ENCODE results near the gene PARD3.

PARD3 gene

DNA sequence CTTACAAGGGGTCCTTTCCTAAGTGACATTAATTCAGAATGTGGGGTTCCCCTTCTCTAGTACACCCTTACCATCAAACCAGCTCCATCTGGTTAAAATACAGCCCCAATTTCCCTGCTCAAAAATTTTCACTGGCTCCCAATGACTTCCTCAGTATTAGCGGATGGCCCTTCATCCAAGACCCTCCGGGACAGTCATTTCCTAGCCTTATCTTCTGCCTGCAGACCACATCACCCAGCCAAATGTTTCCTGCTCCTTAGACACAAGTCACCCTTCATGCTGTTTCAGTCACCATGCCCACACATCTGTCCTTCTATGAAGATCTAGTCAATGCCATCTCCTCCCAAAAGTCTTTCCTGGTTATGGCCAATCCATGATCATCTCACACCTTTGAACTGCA, 45.2 kb downstream of the PARD3 start:
- Histone ChIP-seq H3K4me1 (peaks cover 0 to 18% (median 12%) of the 10 kb centered on the region in 4 donors), H3K4me3 (no peak overlapping the region), H3K9me3 (no peaks in the 10 kb centered on the region), H3K36me3 (no peaks in the 10 kb centered on the region), H3K27me3 (no peaks in the 10 kb centered on the region), H3K27ac (no peak overlapping the region)
- DNase-seq = no peak
- intact Hi-C loops (cut with DNase I; ENCODE audit: low total_unique reads) = no loop called here
- no peak for TF ChIP-seq CTCF (IDR thresholded peaks at IDR 0.05)

DNA sequence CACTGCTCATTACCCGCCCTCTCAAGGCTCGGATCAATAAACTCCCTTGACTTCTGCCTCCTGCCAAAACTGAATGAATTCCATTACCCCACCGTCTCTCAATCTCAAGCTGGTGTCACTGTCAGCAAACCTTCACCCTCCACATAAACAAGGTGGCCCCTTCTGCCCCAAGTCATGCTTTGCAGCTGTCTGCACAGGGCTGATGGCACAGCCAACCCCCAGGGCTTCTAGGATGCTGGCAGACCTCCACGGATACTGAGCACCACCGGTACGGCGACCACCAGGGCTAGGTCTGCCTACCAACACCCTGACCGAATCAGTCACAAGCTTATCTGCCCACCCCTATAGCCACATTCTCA, 46.1 kb downstream of the PARD3 start:
- H3K9me3 ChIP-seq = no peaks in the 10 kb centered on the region
- peaks cover 0 to 18% (median 10%) of the 10 kb centered on the region in 4 donors for H3K4me1 ChIP-seq
- no peaks in the 10 kb centered on the region for H3K27me3 ChIP-seq
- no peak overlapping the region for H3K27ac ChIP-seq
- TF ChIP-seq CTCF (IDR thresholded peaks at IDR 0.05) = no peak
- no peak for DNase-seq
- no peak overlapping the region for H3K4me3 ChIP-seq
- intact Hi-C loops (cut with DNase I; ENCODE audit: low total_unique reads) = no loop called here
- H3K36me3 ChIP-seq = no peaks in the 10 kb centered on the region

DNA sequence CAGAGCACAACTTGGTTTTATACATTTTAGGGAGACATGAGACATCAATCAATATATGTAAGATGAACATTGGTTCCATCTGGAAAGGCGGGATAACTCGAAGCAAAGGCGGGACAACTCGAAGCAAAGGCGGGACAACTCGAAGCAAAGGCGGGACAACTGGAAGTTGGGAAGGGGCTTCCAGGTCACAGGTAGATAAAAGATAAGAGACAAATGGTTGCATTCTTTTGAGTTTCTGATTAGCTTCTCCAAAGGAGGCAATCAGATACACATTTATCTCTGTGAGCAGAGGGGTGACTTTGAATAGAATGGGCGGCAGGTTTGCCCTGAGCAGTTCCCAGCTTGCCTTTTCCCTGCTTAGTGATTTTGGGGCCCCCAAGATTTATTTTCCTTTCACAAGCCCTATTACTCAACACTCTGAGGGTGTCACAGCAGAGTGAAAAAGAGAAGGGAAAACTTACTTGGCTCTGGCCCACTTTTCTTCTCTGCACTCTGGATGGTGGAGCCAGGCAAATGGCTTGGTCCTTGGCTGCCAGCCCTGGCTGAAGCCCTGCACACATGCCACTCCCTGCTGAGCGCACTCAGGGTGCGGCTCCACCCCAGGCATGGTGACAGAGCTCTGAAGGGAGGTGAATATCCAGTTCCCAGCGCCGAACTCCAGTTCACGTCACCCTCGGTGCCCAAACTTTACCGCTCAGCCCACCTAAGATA, 46.7 kb downstream of the PARD3 start:
- Histone ChIP-seq H3K36me3 (no peaks in the 10 kb centered on the region), H3K9me3 (no peaks in the 10 kb centered on the region), H3K27me3 (no peaks in the 10 kb centered on the region), H3K4me1 (peaks cover 0 to 18% (median 10%) of the 10 kb centered on the region in 4 donors), H3K27ac (no peak overlapping the region), H3K4me3 (no peak overlapping the region)
- intact Hi-C loops (cut with DNase I; ENCODE audit: low total_unique reads) = no loop called here
- TF ChIP-seq CTCF (IDR thresholded peaks at IDR 0.05) = no peak
- DNase-seq = peak; percentile 55 to 83

DNA sequence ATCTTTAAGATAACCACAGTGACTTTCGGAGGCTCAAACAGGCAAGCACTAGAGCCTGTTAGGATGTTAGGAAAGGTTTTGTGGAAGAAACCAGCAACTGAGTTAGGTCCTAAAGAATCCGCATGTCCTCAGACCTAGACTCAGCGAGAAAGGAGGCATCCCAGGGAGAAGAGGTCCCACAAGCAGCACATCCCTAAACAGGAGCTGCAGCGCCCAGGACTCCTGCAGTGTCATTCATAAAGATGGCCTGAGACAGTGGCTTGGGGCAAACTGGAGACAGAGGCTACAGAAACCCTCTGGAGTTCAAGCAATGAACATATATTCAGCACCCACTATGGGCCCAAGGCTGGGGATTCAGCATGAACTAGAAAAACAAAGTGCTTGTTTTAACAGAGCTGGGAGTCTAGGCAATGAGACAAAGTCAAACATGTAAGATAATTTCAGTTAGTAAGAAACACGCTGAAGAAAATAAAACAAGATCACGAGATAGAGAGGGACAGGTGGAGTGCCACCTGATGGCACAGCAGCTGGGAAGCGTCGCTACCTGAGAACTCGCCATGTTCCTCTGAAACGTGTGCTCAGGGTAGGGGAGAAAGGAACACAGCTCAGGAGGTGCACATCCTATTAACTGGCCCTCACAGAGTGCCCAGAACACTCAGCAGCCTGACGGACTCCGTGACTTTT, 48.1 kb downstream of the PARD3 start:
- H3K4me1 ChIP-seq = peaks cover 0 to 20% (median 12%) of the 10 kb centered on the region in 4 donors
- no peak for DNase-seq
- H3K27me3 ChIP-seq = no peaks in the 10 kb centered on the region
- no peak overlapping the region for H3K27ac ChIP-seq
- no peak overlapping the region for H3K4me3 ChIP-seq
- H3K36me3 ChIP-seq = no peaks in the 10 kb centered on the region
- no peaks in the 10 kb centered on the region for H3K9me3 ChIP-seq
- TF ChIP-seq CTCF (IDR thresholded peaks at IDR 0.05) = no peak
- intact Hi-C loops (cut with DNase I; ENCODE audit: low total_unique reads) = no loop called here

- intact Hi-C loops (cut with DNase I; ENCODE audit: low total_unique reads) = no loop called here
- DNase-seq = no peak
- Histone ChIP-seq H3K36me3 (no peaks in the 10 kb centered on the region), H3K4me1 (peaks cover 0 to 20% (median 12%) of the 10 kb centered on the region in 4 donors), H3K9me3 (no peaks in the 10 kb centered on the region), H3K27me3 (no peaks in the 10 kb centered on the region), H3K27ac (no peak overlapping the region), H3K4me3 (no peak overlapping the region)
- TF ChIP-seq CTCF (IDR thresholded peaks at IDR 0.05) = no peak
These were observed 48.9 kb downstream of the PARD3 start for GRCh38 chr10:34766266-34766600.
